T-helper 1 cell (primary cell): ENCODE measurements around the gene MAP4K3.
"Not testable (repeated sequence)": the region's sequence is repeated elsewhere in the genome, so short reads cannot be mapped to it uniquely, and the experiment has no call there.

Source experiments
- DNase-seq, 5 donors: peaks; one replicate each; pipeline ENCODE4 v3.0.0-alpha.2; 2012 to 2020

The MAP4K3 gene

GRCh38 chr2:39408351-39409136, 28.5 kb downstream of the MAP4K3 start:
- DNase-seq = no peak

- DNase-seq = no peak
These were observed 29.4 kb downstream of the MAP4K3 start for GRCh38 chr2:39407516-39408296.

DNA sequence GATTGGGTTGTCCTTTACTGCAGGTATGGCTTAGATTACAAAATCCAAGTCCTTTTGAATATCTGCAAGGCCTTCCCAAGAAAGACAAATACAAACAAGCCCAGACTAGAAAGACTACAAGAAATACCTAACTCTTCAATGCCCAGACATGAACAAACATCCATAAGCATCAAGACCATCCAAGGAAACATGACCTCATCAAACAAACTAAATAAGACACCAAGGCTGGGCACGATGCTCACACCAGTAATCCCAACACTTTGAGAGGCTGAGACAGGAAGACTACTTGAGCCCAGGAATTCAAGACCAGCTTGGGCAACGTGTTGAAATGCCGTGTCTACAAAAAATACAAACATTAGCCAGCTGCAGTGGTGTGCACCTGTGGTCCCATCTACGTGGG, 31.7 kb downstream of the MAP4K3 start:
- DNase-seq = no peak

GRCh38 chr2:39403311-39403710, 33.8 kb downstream of the MAP4K3 start:
- DNase-seq = no peak

- no peak for DNase-seq
These were observed 35.8 kb downstream of the MAP4K3 start for GRCh38 chr2:39401319-39401718.

- no peak for DNase-seq
These were observed 37.5 kb downstream of the MAP4K3 start for GRCh38 chr2:39399570-39399969.

DNA sequence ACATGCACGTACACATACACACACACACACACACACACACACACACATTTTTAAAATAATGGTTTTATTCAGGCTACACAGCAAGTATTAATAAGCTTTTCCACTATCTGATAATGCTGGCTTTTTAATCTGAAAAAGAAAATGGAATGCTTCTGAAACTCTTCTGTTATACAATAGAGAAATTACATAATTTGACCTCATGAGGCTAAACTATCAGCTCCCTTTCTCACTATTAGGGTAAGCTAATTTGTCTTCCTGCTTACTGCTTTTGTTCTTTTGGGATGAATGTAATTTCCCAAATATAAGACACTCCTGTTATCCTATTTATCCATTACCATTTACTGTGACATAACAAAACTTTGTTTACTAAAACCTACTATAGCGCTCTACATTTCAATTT, 41.8 kb downstream of the MAP4K3 start:
- DNase-seq = no peak

DNA sequence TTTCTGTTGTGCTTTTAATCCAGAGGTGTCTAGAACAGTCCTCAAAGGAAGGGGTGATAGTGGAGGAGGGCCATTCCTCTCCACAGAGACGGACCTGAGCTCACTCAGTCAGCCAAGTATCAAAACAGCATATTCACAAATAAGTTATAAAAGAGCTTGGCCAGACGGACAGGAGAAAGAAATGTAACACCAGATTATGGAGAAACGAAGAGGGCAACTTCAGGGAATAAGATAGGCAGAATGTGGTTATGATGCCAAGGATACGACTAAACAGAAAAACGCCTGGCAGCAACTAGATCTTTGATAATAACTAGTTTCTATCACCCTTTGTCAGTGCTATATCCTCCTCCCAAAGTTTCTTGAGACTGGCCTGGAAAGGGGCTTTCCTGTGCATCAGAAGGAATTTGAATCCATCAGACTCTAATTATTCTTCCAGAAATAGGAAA, 42.5 kb downstream of the MAP4K3 start:
- DNase-seq = no peak

- DNase-seq = no peak
These were observed 44.4 kb downstream of the MAP4K3 start for GRCh38 chr2:39392672-39393071.

GRCh38 chr2:39390216-39390615, 46.9 kb downstream of the MAP4K3 start:
- no peak for DNase-seq

- DNase-seq = no peak
These were observed 51.0 kb downstream of the MAP4K3 start for GRCh38 chr2:39386064-39386463.

DNA sequence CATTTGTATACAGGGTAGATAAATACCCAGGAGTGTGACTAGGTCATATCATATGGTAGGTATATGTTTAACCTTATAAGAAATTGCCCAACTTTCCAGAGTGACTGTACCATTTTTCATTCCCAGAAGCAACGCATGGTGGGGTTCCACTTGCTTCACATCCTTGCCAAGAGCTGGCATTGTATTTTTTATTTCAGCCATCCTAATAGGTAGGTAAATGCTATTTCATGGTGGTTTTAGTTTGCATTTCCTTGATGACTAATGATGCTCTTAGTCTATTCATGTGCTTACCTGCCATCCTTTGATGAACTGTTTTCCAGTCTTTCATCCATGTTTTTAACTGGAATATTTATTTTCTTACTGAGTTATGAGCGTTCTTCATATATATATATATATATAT, 51.9 kb downstream of the MAP4K3 start:
- DNase-seq = no peak

GRCh38 chr2:39384071-39384470, 53.0 kb downstream of the MAP4K3 start:
- not testable (repeated sequence) for DNase-seq

DNA sequence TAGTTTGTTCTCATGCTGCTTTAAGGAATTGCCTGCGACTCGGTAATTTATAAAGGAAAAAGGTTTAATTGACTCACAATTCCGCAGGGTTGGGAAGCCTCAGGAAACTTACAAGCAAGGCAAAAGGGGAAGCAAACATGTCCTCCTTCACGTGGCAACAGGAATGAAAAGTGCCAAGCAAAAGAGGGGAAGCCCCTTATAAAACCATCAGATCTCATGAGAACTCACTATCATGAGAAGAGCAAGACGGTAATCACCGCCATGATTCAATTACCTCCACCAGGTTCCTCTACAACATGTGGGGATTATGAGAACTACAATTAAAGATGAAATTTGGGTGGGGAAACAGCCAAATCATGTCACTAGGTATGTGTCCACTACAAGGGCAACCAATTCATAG, 53.9 kb downstream of the MAP4K3 start:
- no peak for DNase-seq

GRCh38 chr2:39381653-39382052, 55.4 kb downstream of the MAP4K3 start:
- no peak for DNase-seq

DNA sequence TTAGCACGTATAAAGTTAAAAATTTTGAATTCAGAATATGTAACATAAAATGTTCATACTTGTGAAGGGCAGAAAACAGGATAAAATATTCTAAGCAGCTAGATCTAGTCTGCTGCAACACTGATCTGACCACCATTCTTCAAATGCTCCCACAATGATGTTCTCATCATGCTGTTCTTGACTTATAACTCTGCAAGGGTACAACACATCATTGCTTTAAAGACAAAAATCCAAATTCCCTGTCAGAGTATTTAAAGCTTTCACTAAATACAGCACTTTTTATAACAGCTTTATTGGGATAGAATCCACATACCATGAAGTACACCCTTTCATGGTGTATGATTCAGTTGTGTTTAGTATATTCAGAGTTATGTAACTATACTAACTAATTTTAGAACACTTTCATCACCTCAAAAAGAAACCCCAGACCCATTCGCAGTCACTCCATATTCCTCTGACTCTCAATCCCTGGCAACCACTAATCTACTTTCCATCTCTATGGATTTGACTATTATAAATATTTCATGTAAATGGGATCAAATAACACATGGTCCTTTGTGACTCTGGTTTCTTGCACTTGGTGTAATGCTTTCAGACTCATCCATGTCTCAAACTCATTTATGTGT, 56.4 kb downstream of the MAP4K3 start:
- no peak for DNase-seq

DNA sequence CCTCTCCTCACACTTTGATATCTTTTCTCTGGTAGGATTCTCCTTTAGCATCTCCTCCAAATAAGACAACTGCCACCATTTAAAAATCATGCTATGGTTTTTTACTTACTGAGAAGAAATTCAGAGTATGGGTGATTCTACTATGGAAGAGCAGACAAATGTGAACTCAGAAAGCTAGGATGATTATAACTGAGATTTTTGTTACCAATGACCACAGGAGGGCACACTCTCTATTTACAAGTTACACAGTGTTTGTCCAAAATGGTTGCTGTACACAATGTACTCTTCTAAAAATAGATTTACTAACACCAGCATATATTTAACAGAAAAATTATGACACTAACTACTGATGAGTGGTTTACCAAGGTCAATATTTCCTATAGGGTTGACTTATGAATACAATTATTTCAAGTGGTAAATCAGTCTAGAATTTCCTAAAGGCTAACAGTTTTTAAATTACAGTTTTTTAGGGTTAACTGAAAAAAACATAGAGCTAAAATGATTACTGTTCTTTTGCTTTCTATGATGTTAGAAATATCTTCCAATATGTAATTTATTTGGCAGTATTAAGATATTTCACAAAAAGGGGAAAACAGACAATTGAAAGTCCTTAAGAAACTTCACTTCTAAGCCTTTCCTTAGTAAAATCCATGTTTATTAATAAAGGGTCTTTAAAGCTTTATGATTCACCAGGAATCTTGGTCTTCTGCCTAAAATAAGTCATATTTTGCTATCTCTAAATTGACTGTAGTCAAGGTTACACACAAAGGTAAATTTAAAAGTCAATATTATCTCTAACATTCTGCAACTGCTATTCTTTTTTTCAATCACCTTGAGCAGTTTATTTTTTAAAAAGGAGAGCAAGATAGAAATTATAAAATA, 57.2 kb downstream of the MAP4K3 start:
- DNase-seq = peak in 1 of 5 donors; percentile 36

- no peak for DNase-seq
These were observed 58.1 kb downstream of the MAP4K3 start for GRCh38 chr2:39378968-39379367.

GRCh38 chr2:39377226-39377939, 59.7 kb downstream of the MAP4K3 start:
- peak in 1 of 5 donors; percentile 19 for DNase-seq

GRCh38 chr2:39375917-39376316, 61.2 kb downstream of the MAP4K3 start:
- no peak for DNase-seq

DNA sequence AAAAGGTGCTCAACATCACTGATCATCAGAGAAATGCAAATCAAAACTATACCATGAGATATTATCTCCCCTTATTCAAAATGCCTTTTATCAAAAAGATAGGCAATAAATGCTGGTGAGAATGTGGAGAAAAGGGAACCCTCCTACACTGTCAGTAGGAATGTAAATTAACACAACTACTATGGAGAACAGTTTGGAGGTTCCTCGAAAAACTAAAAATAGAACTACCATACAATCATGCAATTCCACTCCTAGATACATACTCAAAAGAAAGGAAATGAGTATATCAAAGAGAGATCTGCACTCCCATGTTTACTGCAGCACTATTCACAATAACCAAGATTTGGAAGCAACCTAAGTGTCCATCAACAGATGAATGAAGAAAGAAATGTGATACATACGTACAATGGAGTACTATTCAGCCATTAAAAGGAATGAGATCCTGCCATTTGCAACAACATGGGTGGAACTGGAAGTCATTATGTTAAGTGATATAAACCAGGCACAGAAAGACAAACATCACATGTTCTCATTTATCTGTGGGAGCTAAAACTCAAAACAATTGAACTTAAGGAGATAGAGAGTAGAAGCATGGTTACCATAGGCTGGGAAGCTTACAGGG, 63.8 kb downstream of the MAP4K3 start:
- DNase-seq = no peak
